HG03066 (cell line): ENCODE measurements around the gene TNP2.

Source experiments
- ATAC-seq: cut with Tn5 transposase; IDR thresholded peaks from one replicate; pipeline ENCODE4 v1.9.1; 2021; ENCODE audit warnings: low read depth; ENCODE audit not compliant: unreplicated experiment

The TNP2 gene

GRCh38 chr16:11258553-11259492 is 10.3 kb downstream of the TNP2 start:
- no peak for ATAC-seq

- no peak for ATAC-seq
Measured at GRCh38 chr16:11257131-11257938, 11.8 kb downstream of the TNP2 start.

GRCh38 chr16:11256661-11257130 is 12.4 kb downstream of the TNP2 start:
- ATAC-seq, result no peak

- ATAC-seq, result peak; percentile 41
Measured at GRCh38 chr16:11255737-11256660, 13.1 kb downstream of the TNP2 start, which contains the start of gene SOCS1. TSS of gene SOCS1 (minus strand) at chr16:11256204. CDS start at chr16:11255478, 726 bp downstream.

GRCh38 chr16:11254913-11255736 is 14.0 kb downstream of the TNP2 start:
- ATAC-seq, result no peak

- no peak for ATAC-seq
Measured at GRCh38 chr16:11253995-11254912, 14.9 kb downstream of the TNP2 start.

- ATAC-seq, result no peak
Measured at GRCh38 chr16:11253009-11253994, 15.8 kb downstream of the TNP2 start.

GRCh38 chr16:11252482-11252931 is 16.6 kb downstream of the TNP2 start:
- ATAC-seq, result no peak

GRCh38 chr16:11251525-11252481 is 17.3 kb downstream of the TNP2 start:
- no peak for ATAC-seq

GRCh38 chr16:11250786-11251524 is 18.2 kb downstream of the TNP2 start:
- no peak for ATAC-seq

- no peak for ATAC-seq
Measured at GRCh38 chr16:11250091-11250785, 18.9 kb downstream of the TNP2 start.

- ATAC-seq, result no peak
Measured at GRCh38 chr16:11249233-11250061, 19.7 kb downstream of the TNP2 start.

GRCh38 chr16:11248133-11248532 is 21.0 kb downstream of the TNP2 start:
- no peak for ATAC-seq

- no peak for ATAC-seq
Measured at GRCh38 chr16:11245988-11246387, 23.1 kb downstream of the TNP2 start.
